GM12878 (cell line): ENCODE data around the gene CACNA2D1. TPM values are rescaled to one million over a fixed set of nuclear protein-coding genes. Genes with fewer than 3 reads are reported as not detected.

Experiments used
- ATAC-seq: fragments of 200-7000 bp; cut with Tn5 transposase; 3 replicates; pipeline ENCODE4 v1.9.1; 2020; ENCODE audit warnings: mild to moderate bottlenecking, moderate library complexity
- BruUV-seq: library from RNA; stranded (reverse); fragments of 400-500 nt; replicated peaks from 2 replicates; lab custom pipeline; 2021; lab: Mats Ljungman, UMichigan
- CTCF ChIA-PET: fragments of 300-600 bp; sonication (Branson Sonifier 250); formaldehyde crosslinking; extraction: SDS; loops from one replicate; lab custom pipeline; 2021; ENCODE audit warnings: inconsistent platforms; lab: Yijun Ruan, JAX
- POLR2A ChIA-PET: fragments of 350-600 bp; formaldehyde crosslinking; extraction: SDS; loops from one replicate; lab custom pipeline; 2021; ENCODE audit warnings: inconsistent platforms; lab: Charles Lee
- RAD21 ChIA-PET: fragments of 300-600 bp; sonication (Branson Sonifier 250); formaldehyde crosslinking; loops from one replicate; lab custom pipeline; 2023; ENCODE audit warnings: antibody characterized with exemption; ENCODE audit not compliant: unreplicated experiment; lab: Charles Lee
- SMC1A ChIA-PET: fragments of 300-600 bp; sonication (Branson Sonifier 250); formaldehyde crosslinking; loops from one replicate; lab custom pipeline; 2023; ENCODE audit not compliant: unreplicated experiment, uncharacterized antibody; lab: Charles Lee
- DNase-seq: peaks from one replicate; pipeline ENCODE4 v3.0.0-alpha.2; 2011; ENCODE audit warnings: low read depth, low spot score
- FAIRE-seq: peaks from 3 replicates; lab custom pipeline; 2011; peaks lifted over from hg19 to GRCh38; lab: Jason Lieb, UNC
- H2AFZ ChIP-seq: 2 replicates; pipeline ENCODE4 v1.6.0; 2011; ENCODE audit warnings: low read depth, low read length, control low read depth; ENCODE audit not compliant: control insufficient read depth
- H3K27ac ChIP-seq: 2 replicates; pipeline ENCODE4 v1.5.1; 2011; ENCODE audit warnings: control low read depth; ENCODE audit not compliant: control insufficient read depth, insufficient read depth
- H3K27me3 ChIP-seq, 2 experiments: replicated peaks in 1 of 2; 2 replicates each; pipeline versions ENCODE4 v1.6.0 to v1.6.1; 2011; ENCODE audit warnings: low read length in 1 of 2; ENCODE audit not compliant: control insufficient read depth in 2 of 2, insufficient read depth in 2 of 2
- H3K36me3 ChIP-seq, 2 experiments: 2 replicates each; pipeline ENCODE4 v1.5.1; 2011; ENCODE audit warnings: low read length in 1 of 2; ENCODE audit not compliant: control insufficient read depth in 2 of 2, insufficient read depth in 2 of 2
- H3K4me1 ChIP-seq: 2 replicates; pipeline ENCODE4 v1.6.1; 2011; ENCODE audit warnings: mild to moderate bottlenecking, low read length, moderate library complexity, mixed read lengths; ENCODE audit not compliant: control insufficient read depth, insufficient read depth
- H3K4me2 ChIP-seq: 2 replicates; pipeline ENCODE4 v1.6.0; 2011; ENCODE audit warnings: control low read depth; ENCODE audit not compliant: control insufficient read depth, insufficient read depth
- H3K4me3 ChIP-seq: fragments of 200-600 bp; sonication (generic); 2 replicates; pipeline ENCODE4 v1.5.1; 2016
- H3K79me2 ChIP-seq: 2 replicates; pipeline ENCODE4 v1.6.0; 2011; ENCODE audit warnings: low read length; ENCODE audit not compliant: control insufficient read depth, insufficient read depth
- H3K9ac ChIP-seq: 2 replicates; pipeline ENCODE4 v1.8.0; 2011; ENCODE audit warnings: low read length, control low read depth, mixed read lengths; ENCODE audit not compliant: control insufficient read depth, insufficient read depth
- H3K9me3 ChIP-seq: replicated peaks from 3 replicates; pipeline ENCODE4 v1.5.1; 2011; ENCODE audit warnings: mild to moderate bottlenecking, low read length; ENCODE audit not compliant: control insufficient read depth, insufficient read depth
- H4K20me1 ChIP-seq: 2 replicates; pipeline ENCODE4 v1.6.0; 2011; ENCODE audit not compliant: control insufficient read depth, insufficient read depth
- BRCA1 ChIP-seq: IDR thresholded peaks from 2 replicates; pipeline ENCODE4 v1.6.1; 2011; ENCODE audit warnings: low read depth, low read length, improper control_type of control experiment
- FOXM1 ChIP-seq: IDR thresholded peaks from 2 replicates; pipeline ENCODE4 v1.6.1; 2012; ENCODE audit warnings: low read depth, mild to moderate bottlenecking, inconsistent platforms, low read length, moderate library complexity
- IKZF1 ChIP-seq: fragments of 450-650 bp; conservative IDR thresholded peaks from 2 replicates; pipeline ENCODE4 v1.6.1; 2017; ENCODE audit warnings: antibody characterized with exemption, mild to moderate bottlenecking
- NFXL1 ChIP-seq: fragments of 450-650 bp; IDR thresholded peaks from 2 replicates; pipeline ENCODE4 v1.6.1; 2017; ENCODE audit warnings: antibody characterized with exemption, mild to moderate bottlenecking, borderline replicate concordance
- SIX5 ChIP-seq: IDR thresholded peaks from 2 replicates; pipeline ENCODE4 v1.6.1; 2011; ENCODE audit warnings: mild to moderate bottlenecking, low read depth, low read length, moderate library complexity; ENCODE audit not compliant: severe bottlenecking
- YY1 ChIP-seq: IDR thresholded peaks from 2 replicates; pipeline ENCODE4 v1.6.1; 2011; ENCODE audit warnings: low read depth, mild to moderate bottlenecking, low read length
- WGBS: methylation state at CpG from one replicate; pipeline ENCODE4 v1.1.6; 2016; ENCODE audit warnings: low lambda C conversion rate; ENCODE audit not compliant: insufficient replicate concordance, insufficient coverage; ENCODE audit errors: missing lambda C conversion rate; 5-methylcytosine and 5-hydroxymethylcytosine counted together
- in situ Hi-C: fragments of 300-500 bp; cut with MboI; formaldehyde crosslinking; loops from 9 replicates; pipeline ENCODE4 v1.14.3; 2018; ENCODE audit warnings: mixed read lengths
- intact Hi-C: fragments of 100-400 bp; cut with micrococcal nuclease; formaldehyde crosslinking; loops from one replicate; pipeline ENCODE4 v1.14.2; 2022; ENCODE audit not compliant: unreplicated experiment
- polyA plus RNA-seq, 11 experiments: library from polyadenylated mRNA; depleted of rRNA in 4 of 11; unstranded in 6 of 11; stranded (reverse) in 5 of 11; fragments of >200 nt; fragmentation: Nextera tagmentation in 4 of 11; fragmentation: Illumina TruSeq in 1 of 11; extraction: Ambion mirVana in 4 of 11; extraction: Trizol in 1 of 11; gene quantifications; 1 replicate in 1 of 11; 2 replicates in 10 of 11; pipeline versions ENCODE4 v1.2.1 to v1.2.3, GENCODE V29; 2011 to 2016; ENCODE audit warnings: inconsistent platforms in 2 of 11, missing spikeins in 2 of 11, low read depth in 1 of 11
- total RNA-seq, 4 experiments: library from RNA; depleted of rRNA in 3 of 4; stranded (reverse); fragments of >200 nt in 3 of 4; fragmentation: Illumina TruSeq in 1 of 4; extraction: Trizol in 1 of 4; gene quantifications; 2 replicates each; pipeline versions ENCODE4 v1.2.1 to v1.2.3, GENCODE V29; 2013 to 2021
- TF ChIP-seq, protein P1 (sequence below): fragments of 450-650 bp; IDR thresholded peaks from 2 replicates; pipeline ENCODE4 v1.6.1; 2017; ENCODE audit warnings: mild to moderate bottlenecking, moderate library complexity

The CACNA2D1 gene
- total and polyA plus RNA-seq, 10 of the 15 experiments (the other 5 are each of a cell fraction or from before 2014, with no cell fraction given) = 0.14 to 14.8 (median 0.97) TPM

DNA sequence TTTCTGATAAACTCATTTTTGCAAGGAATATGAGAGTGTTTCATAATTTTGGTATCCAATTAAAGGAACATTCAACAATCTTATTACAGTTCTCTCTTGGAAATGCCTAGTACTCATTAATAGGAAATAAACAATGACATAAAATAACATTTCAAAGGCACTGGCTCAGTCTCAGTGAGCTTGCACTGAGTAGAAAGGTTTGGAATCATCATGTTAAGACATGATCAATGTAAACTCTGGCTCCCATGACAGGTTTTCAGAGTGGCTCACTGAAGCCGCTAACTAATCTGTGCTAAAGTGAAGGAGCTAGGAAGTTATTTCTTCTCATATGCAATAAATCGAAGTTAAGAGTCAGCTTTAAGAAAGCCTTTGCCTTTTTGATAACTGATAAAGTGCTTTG lies 470.5 kb downstream of the CACNA2D1 start:
- in situ Hi-C loops (no loop called here), intact Hi-C loops (no loop called here)
- no peak for DNase-seq
- Histone ChIP-seq H3K4me3 (no peak overlapping the region), H3K4me2 (no peak overlapping the region), H3K79me2 (no peaks in the 10 kb centered on the region), H3K9ac (no peak overlapping the region), H3K36me3 (no peaks in the 10 kb centered on the region), H3K4me1 (no peaks in the 10 kb centered on the region), H2AFZ (no peak overlapping the region), H4K20me1 (no peaks in the 10 kb centered on the region), H3K27ac (no peak overlapping the region), H3K27me3 (no peaks in the 10 kb centered on the region), H3K9me3 (no peaks in the 10 kb centered on the region; the same call in 2 of the 3 replicates)
- CTCF ChIA-PET = no interaction called here
- no TSS peak for BruUV-seq
- POLR2A ChIA-PET = no interaction called here
- WGBS = 47% methylated on average over 2 of the region's 2 CpGs
- no peak for TF ChIP-seq BRCA1
- TF ChIP-seq IKZF1 = no peak
- no peak for TF ChIP-seq SIX5
- TF ChIP-seq NFXL1 = no peak
- RAD21 ChIA-PET = no interaction called here
- SMC1A ChIA-PET = interaction anchor here (0.7 to 1.9 kb wide), 6 partner anchors 8 to 223 kb away, joined by 3 read pairs; no protein-coding TSS in a partner anchor
- no peak for ATAC-seq
- FAIRE-seq = no peak

DNA sequence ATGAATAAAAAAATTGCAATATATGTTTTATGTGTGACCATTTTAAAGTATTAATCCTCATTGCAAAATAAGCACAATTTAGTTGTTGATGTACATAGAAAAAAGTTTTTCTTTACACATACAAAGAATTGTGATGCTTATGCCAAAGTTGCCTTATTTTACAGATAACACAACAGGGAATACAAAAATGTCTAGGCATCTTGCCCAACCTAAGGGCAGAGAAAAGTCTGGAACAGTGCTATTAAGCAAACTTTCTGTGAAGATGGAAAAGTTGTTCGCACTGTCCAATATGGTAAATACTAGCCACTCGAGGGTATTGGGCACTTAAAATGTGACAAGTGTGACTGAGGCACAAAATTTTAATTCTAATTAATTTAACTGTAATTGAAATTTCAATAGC lies 483.6 kb downstream of the CACNA2D1 start:
- no peaks in the 10 kb centered on the region for H4K20me1 ChIP-seq
- ChIA-PET CTCF (interaction anchor here (0.8 to 2.6 kb wide), 2 partner anchors 73 to 460 kb away, joined by 3 to 6 read pairs; no protein-coding TSS in a partner anchor), RAD21 (interaction anchor here (1.6 kb wide), 1 partner anchor 10 kb away, joined by 4 read pairs; no protein-coding TSS in a partner anchor), SMC1A (interaction anchor here (0.6 kb wide), 1 partner anchor 31 kb away, joined by 3 read pairs; no protein-coding TSS in a partner anchor), POLR2A (no interaction called here)
- H3K36me3 ChIP-seq = no peaks in the 10 kb centered on the region
- H2AFZ ChIP-seq = no peak overlapping the region
- H3K4me1 ChIP-seq = no peaks in the 10 kb centered on the region
- no peaks in the 10 kb centered on the region for H3K9me3 ChIP-seq
- H3K9ac ChIP-seq = no peak overlapping the region
- WGBS = 18% methylated on average over 2 of the region's 2 CpGs
- in situ Hi-C loops = no loop called here
- FAIRE-seq (no peak), ATAC-seq (no peak), DNase-seq (no peak)
- no TSS peak for BruUV-seq
- TF ChIP-seq, protein P1, sequence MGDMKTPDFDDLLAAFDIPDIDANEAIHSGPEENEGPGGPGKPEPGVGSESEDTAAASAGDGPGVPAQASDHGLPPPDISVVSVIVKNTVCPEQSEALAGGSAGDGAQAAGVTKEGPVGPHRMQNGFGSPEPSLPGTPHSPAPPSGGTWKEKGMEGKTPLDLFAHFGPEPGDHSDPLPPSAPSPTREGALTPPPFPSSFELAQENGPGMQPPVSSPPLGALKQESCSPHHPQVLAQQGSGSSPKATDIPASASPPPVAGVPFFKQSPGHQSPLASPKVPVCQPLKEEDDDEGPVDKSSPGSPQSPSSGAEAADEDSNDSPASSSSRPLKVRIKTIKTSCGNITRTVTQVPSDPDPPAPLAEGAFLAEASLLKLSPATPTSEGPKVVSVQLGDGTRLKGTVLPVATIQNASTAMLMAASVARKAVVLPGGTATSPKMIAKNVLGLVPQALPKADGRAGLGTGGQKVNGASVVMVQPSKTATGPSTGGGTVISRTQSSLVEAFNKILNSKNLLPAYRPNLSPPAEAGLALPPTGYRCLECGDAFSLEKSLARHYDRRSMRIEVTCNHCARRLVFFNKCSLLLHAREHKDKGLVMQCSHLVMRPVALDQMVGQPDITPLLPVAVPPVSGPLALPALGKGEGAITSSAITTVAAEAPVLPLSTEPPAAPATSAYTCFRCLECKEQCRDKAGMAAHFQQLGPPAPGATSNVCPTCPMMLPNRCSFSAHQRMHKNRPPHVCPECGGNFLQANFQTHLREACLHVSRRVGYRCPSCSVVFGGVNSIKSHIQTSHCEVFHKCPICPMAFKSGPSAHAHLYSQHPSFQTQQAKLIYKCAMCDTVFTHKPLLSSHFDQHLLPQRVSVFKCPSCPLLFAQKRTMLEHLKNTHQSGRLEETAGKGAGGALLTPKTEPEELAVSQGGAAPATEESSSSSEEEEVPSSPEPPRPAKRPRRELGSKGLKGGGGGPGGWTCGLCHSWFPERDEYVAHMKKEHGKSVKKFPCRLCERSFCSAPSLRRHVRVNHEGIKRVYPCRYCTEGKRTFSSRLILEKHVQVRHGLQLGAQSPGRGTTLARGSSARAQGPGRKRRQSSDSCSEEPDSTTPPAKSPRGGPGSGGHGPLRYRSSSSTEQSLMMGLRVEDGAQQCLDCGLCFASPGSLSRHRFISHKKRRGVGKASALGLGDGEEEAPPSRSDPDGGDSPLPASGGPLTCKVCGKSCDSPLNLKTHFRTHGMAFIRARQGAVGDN = no peak
- no peak for TF ChIP-seq FOXM1
- TF ChIP-seq YY1 = no peak
- no peaks in the 10 kb centered on the region for H3K79me2 ChIP-seq
- H3K27me3 ChIP-seq = no peaks in the 10 kb centered on the region
- H3K27ac ChIP-seq = no peak overlapping the region
- H3K4me3 ChIP-seq = no peak overlapping the region
- no peak overlapping the region for H3K4me2 ChIP-seq
- intact Hi-C loops = no loop called here
